Measurements from ENCODE around the gene ILKAP.
"Not testable (repeated sequence)": the region's sequence is repeated elsewhere in the genome, so short reads cannot be mapped to it uniquely, and the experiment has no call there.

DNA sequence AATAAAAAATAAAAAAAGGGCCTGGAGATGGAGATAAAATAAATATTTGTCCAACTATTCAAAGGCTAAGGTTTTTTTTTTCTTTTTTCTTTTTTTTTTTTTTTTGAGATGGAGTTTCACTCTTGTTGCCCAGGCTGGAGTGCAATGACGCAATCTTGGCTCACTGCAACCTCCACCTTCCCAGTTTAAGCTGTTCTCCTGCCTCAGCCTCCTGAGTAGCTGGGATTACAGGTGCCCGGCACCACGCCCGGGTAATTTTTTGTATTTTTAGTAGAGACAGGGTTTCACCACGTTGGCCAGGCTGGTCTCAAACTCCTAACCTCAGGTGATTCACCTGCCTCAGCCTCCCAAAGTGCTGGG is 32.4 kb downstream of the ILKAP start:
- TF ChIP-seq, protein P1, sequence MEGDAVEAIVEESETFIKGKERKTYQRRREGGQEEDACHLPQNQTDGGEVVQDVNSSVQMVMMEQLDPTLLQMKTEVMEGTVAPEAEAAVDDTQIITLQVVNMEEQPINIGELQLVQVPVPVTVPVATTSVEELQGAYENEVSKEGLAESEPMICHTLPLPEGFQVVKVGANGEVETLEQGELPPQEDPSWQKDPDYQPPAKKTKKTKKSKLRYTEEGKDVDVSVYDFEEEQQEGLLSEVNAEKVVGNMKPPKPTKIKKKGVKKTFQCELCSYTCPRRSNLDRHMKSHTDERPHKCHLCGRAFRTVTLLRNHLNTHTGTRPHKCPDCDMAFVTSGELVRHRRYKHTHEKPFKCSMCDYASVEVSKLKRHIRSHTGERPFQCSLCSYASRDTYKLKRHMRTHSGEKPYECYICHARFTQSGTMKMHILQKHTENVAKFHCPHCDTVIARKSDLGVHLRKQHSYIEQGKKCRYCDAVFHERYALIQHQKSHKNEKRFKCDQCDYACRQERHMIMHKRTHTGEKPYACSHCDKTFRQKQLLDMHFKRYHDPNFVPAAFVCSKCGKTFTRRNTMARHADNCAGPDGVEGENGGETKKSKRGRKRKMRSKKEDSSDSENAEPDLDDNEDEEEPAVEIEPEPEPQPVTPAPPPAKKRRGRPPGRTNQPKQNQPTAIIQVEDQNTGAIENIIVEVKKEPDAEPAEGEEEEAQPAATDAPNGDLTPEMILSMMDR (IDR thresholded peaks at IDR 0.05) = not testable (repeated sequence)
- not testable (repeated sequence) for TF ChIP-seq EZH2 (IDR thresholded peaks at IDR 0.05; ENCODE audit: borderline replicate concordance, insufficient read depth, low read depth, low read length, poor library complexity, severe bottlenecking)
